Osteocyte (in vitro differentiated cells): ENCODE results near the gene SMIM23. TPM values are rescaled to one million over a fixed set of nuclear protein-coding genes. Genes with fewer than 3 reads are reported as not detected.

Experiments
- DNase-seq: peaks from one replicate; pipeline ENCODE4 v3.0.0; 2021; ENCODE audit warnings: mixed read lengths; ENCODE audit not compliant: unreplicated experiment; ENCODE audit errors: extremely low spot score
- H3K27ac Mint-ChIP-seq: one replicate; pipeline ENCODE4 v1.8.0; 2021; ENCODE audit warnings: mild to moderate bottlenecking, mixed read lengths; ENCODE audit not compliant: unreplicated experiment
- H3K27me3 Mint-ChIP-seq: one replicate; pipeline ENCODE4 v1.8.0; 2021; ENCODE audit warnings: mixed read lengths; ENCODE audit not compliant: unreplicated experiment
- H3K36me3 Mint-ChIP-seq: one replicate; pipeline ENCODE4 v1.8.0; 2021; ENCODE audit warnings: mixed read lengths; ENCODE audit not compliant: unreplicated experiment
- H3K4me1 Mint-ChIP-seq: one replicate; pipeline ENCODE4 v1.8.0; 2021; ENCODE audit warnings: mixed read lengths; ENCODE audit not compliant: unreplicated experiment
- H3K4me3 Mint-ChIP-seq: one replicate; pipeline ENCODE4 v1.8.0; 2021; ENCODE audit warnings: mild to moderate bottlenecking, moderate library complexity, mixed read lengths; ENCODE audit not compliant: unreplicated experiment
- H3K9me3 Mint-ChIP-seq: one replicate; pipeline ENCODE4 v1.8.0; 2021; ENCODE audit warnings: mixed read lengths; ENCODE audit not compliant: unreplicated experiment
- total RNA-seq: library from RNA; stranded (reverse); gene quantifications from 2 replicates; pipeline ENCODE4 v1.2.1, GENCODE V29; 2021
- TF ChIP-seq, protein P1 (sequence below): fragments of 200-600 bp; sonication (generic); IDR thresholded peaks from 2 replicates; pipeline ENCODE4 v1.5.0; 2021; ENCODE audit warnings: antibody characterized with exemption, mild to moderate bottlenecking, moderate library complexity

The SMIM23 gene
- total RNA-seq, 1 donor from 2014 or later: not detected

DNA sequence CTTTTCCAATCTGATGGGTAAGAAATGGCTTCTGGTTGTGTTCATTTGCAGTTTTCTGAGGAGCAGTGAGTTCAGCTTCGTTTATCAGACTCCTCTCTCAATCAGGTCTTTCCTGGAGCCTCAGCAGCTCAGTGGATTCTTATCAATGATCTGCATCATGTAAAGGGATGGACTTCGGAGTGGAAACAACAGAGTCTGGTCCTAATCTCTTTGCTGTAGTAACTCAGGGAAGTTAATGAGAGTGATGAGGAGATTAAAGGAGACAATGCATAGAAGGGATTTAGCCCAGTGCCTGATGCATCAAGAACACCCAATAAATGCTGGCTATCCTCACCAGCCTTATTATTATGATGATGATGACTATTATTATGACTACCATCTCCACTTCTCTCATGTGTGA, 47.2 kb downstream of the SMIM23 start:
- Mint-ChIP-seq H3K4me1 (no peaks in the 10 kb centered on the region), H3K9me3 (peaks cover 23% of the 10 kb centered on the region), H3K27me3 (peaks cover 7% of the 10 kb centered on the region), H3K27ac (no peak overlapping the region), H3K36me3 (no peaks in the 10 kb centered on the region), H3K4me3 (no peak overlapping the region)
- DNase-seq: no peak
- TF ChIP-seq, protein P1, sequence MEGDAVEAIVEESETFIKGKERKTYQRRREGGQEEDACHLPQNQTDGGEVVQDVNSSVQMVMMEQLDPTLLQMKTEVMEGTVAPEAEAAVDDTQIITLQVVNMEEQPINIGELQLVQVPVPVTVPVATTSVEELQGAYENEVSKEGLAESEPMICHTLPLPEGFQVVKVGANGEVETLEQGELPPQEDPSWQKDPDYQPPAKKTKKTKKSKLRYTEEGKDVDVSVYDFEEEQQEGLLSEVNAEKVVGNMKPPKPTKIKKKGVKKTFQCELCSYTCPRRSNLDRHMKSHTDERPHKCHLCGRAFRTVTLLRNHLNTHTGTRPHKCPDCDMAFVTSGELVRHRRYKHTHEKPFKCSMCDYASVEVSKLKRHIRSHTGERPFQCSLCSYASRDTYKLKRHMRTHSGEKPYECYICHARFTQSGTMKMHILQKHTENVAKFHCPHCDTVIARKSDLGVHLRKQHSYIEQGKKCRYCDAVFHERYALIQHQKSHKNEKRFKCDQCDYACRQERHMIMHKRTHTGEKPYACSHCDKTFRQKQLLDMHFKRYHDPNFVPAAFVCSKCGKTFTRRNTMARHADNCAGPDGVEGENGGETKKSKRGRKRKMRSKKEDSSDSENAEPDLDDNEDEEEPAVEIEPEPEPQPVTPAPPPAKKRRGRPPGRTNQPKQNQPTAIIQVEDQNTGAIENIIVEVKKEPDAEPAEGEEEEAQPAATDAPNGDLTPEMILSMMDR: no peak

DNA sequence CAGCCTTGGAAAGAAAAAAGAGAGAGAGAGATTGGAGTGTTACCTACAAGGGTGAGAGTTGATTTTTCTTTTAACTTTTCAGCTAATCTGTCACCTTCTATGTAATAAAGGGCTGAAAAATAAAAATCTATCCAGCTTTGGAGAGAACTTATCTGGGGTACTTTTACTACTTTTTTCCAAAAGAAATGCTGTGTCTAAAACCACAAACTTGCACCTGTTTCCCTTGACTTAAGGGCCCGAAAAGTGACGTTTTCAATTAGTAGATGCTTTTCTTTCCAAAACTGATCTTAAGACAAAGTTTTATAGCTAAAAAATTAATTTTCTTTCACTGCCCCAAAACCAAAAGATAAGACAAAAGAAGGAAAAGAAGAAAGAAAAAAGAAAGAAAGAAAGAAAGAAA, 48.8 kb downstream of the SMIM23 start:
- Mint-ChIP-seq H3K36me3 (no peaks in the 10 kb centered on the region), H3K4me1 (no peaks in the 10 kb centered on the region), H3K9me3 (peaks cover 23% of the 10 kb centered on the region), H3K4me3 (no peak overlapping the region), H3K27ac (no peak overlapping the region), H3K27me3 (peaks cover 7% of the 10 kb centered on the region)
- TF ChIP-seq, protein P1: no peak
- no peak for DNase-seq

DNA sequence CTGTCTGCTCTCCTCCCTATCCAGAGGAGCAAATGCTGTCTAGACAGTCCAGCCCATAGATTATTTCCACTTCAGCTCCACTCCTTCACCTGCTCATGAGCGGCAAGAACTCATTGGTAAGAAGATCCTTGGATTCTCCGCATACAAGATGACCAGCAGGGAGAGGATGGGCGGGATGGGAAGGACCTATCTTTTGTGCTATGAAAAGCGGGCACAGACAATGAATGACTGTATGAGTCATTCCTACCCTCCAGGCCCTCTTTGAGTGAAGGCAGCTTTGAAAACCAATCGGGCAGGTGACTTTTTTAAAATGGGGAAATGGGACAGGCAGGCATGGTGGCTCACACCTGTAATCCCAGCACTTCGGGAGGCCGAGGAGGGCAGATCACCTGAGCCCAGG, 49.4 kb downstream of the SMIM23 start:
- DNase-seq: no peak
- no peaks in the 10 kb centered on the region for H3K36me3 Mint-ChIP-seq
- H3K4me1 Mint-ChIP-seq: no peaks in the 10 kb centered on the region
- TF ChIP-seq, protein P1: no peak
- no peak overlapping the region for H3K27ac Mint-ChIP-seq
- peaks cover 20% of the 10 kb centered on the region for H3K9me3 Mint-ChIP-seq
- no peak overlapping the region for H3K4me3 Mint-ChIP-seq
- peaks cover 5% of the 10 kb centered on the region for H3K27me3 Mint-ChIP-seq

DNA sequence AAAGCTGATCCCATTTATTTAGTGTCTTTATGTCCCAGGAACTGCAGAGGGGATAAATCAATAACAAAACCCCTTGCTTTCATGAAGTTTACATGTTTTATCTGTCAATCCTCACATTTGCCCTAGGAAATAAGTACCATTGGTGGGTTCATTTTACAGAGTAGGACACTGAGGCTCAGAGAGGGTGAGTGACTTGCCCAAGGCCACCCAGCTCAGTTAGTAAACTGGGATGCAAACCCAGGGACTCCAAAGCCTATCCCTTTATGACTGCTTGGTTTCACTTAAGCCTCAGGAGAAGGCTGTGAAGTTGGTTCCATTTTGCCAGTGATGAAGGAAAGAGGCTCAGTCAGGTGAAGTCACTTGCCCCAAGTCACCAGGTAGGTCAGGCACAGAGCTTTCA, 51.9 kb downstream of the SMIM23 start:
- no peak for DNase-seq
- Mint-ChIP-seq H3K27ac (no peak overlapping the region), H3K4me1 (peaks cover 4% of the 10 kb centered on the region), H3K4me3 (no peak overlapping the region), H3K9me3 (peaks cover 6% of the 10 kb centered on the region), H3K27me3 (peaks cover 2% of the 10 kb centered on the region), H3K36me3 (no peaks in the 10 kb centered on the region)
- TF ChIP-seq, protein P1: no peak

DNA sequence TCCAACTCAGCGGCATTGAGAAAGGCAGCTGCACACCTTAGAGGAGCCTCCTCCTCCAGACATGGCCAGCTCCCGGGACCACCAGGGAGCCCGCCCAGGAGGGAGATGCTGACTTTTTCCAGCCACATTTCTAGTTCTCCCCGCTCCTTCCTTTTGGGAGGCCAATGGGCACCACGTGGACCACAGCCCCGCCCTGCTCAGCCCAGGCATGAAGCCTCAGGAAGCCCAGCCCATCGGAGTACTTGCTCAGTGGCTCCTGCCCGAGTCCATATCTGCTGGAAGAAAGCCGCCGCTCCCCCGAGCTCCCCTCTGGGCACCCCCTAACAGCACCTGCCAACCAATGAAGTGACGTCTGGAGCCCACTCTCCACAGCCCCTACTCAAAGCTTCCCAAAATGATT, 52.4 kb downstream of the SMIM23 start:
- no peak for DNase-seq
- no peak overlapping the region for H3K4me3 Mint-ChIP-seq
- peaks cover 4% of the 10 kb centered on the region for H3K4me1 Mint-ChIP-seq
- peaks cover 2% of the 10 kb centered on the region for H3K27me3 Mint-ChIP-seq
- peaks cover 5% of the 10 kb centered on the region for H3K9me3 Mint-ChIP-seq
- no peak overlapping the region for H3K27ac Mint-ChIP-seq
- TF ChIP-seq, protein P1: no peak
- H3K36me3 Mint-ChIP-seq: no peaks in the 10 kb centered on the region
